Central memory CD8-positive, alpha-beta T cell (primary cell): ENCODE measurements around the gene TMPRSS13.
"Not testable (repeated sequence)": the region's sequence is repeated elsewhere in the genome, so short reads cannot be mapped to it uniquely, and the experiment has no call there.

Experiments used
- ATAC-seq: fragments of 150-1000 bp; cut with Tn5 transposase; replicated peaks from 2 replicates; pipeline ENCODE4 v1.10.0; 2022; ENCODE audit warnings: mild to moderate bottlenecking, moderate FRiP score, moderate number of reproducible peaks; ENCODE audit not compliant: poor library complexity, severe bottlenecking; ENCODE audit errors: extremely low read depth
- DNase-seq, 2 donors: peaks; one replicate each; pipeline ENCODE4 v3.0.0; 2021; ENCODE audit warnings: low spot score in 2 of 2
- H3K27ac Mint-ChIP-seq: one replicate; pipeline ENCODE4 v1.8.0; 2022; ENCODE audit warnings: low read depth, mild to moderate bottlenecking, moderate library complexity, mixed read lengths
- H3K27me3 Mint-ChIP-seq: one replicate; pipeline ENCODE4 v1.8.0; 2022; ENCODE audit warnings: mixed read lengths
- H3K36me3 Mint-ChIP-seq: one replicate; pipeline ENCODE4 v1.8.0; 2022; ENCODE audit warnings: mild to moderate bottlenecking, moderate library complexity, mixed read lengths; ENCODE audit not compliant: insufficient read depth
- H3K4me1 Mint-ChIP-seq: one replicate; pipeline ENCODE4 v1.8.0; 2022; ENCODE audit warnings: mixed read lengths
- H3K4me3 Mint-ChIP-seq: one replicate; pipeline ENCODE4 v1.8.0; 2022; ENCODE audit warnings: mild to moderate bottlenecking, moderate library complexity, mixed read lengths
- H3K9me3 Mint-ChIP-seq: one replicate; pipeline ENCODE4 v1.8.0; 2022; ENCODE audit warnings: mixed read lengths

The TMPRSS13 gene

DNA sequence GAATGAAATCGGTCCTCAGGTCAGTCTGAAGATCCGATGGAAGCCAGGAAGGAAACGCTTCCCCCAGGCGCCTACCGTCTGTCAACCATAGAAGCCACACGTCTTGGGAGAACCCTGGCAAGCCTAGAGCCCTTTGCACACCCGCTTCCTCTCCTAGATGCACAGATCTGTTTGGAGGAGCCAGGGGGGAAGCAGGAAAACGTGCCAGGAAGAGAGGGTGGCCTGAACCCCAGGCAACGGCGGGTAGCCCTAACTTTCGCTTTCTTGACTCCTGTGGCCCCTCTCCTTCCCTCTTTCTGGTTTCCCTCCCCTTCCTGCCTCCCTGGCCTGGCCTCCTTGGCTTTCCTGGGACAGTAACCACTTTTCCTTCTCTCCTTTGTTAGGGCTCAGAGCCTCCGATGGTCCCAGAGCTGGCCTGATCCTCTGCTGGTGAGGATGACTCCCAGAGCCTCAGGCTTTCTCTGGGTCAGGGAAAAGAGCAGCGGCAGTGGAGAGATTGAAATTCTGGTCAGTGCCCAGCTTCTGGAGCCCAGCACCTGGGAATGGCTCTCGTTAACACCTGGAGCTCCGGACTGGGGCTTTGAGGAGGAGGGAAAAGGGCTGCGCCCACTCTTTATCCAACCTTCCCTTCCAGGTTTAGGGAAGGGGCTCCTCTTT is 54.8 kb downstream of the TMPRSS13 start:
- Mint-ChIP-seq H3K4me3 (no peak overlapping the region), H3K36me3 (peaks cover 2% of the 10 kb centered on the region), H3K9me3 (no peaks in the 10 kb centered on the region), H3K27me3 (peaks cover 78% of the 10 kb centered on the region), H3K27ac (no peak overlapping the region), H3K4me1 (peaks cover 23% of the 10 kb centered on the region)
- DNase-seq = no peak
- no peak for ATAC-seq

DNA sequence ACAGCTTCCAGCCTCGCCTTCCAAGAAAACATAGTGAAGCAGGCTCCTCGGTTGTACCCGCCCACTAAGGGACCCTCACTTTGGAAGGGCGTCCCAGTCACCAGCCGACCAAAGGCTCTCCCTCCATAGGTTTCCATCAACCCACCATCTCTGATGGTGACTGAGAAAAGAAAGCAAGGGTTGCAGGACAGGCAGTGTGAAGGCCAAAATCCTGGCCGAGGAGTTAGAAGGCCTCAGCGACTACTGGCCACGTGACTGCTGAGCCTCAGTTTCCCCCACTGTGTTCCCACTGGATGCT is 55.4 kb downstream of the TMPRSS13 start:
- DNase-seq (no peak), ATAC-seq (no peak)
- Mint-ChIP-seq H3K27me3 (peaks cover 73% of the 10 kb centered on the region), H3K4me1 (peaks cover 23% of the 10 kb centered on the region), H3K9me3 (no peaks in the 10 kb centered on the region), H3K4me3 (no peak overlapping the region), H3K27ac (no peak overlapping the region), H3K36me3 (peaks cover 2% of the 10 kb centered on the region)

DNA sequence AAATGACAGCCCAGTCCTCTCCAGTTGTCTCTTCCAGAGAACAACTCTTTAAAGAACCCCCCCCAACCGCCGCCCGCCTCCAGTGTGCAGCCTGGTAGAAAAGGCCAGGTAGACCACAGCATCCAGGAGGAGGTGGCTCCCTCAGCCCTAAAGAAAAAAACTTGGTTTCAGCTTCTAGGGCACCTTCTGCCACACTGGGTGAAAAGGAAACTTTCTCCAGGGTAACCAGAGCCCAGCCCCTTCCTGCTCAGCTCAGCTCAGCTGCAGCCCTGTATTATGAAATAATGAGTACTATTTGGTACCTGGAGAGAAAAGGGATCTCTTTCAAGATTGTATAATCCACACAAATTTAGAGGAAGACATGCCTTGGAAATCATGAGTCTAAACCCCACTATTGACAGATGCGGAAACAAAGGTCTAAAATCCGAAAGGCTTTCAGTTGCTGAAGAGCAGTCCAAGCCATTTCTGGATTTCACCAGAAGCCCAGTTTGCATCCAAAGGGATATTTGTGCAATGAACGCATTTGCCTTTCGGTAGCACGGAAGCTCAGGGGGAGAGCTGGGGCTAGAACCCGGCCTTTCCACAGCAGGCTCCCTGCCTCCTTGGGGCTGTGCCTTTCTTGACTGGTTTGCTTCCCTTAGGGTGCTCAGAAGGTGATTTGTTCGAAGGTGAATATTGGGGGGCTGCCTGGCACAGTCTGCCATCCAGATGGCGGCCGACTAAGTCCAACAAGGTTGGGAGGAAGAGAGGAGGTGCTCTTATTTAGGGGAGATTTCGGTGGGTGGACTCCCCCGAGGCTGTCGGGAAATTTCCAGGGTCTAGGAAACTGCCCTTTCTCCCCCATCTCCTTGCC is 56.0 kb downstream of the TMPRSS13 start:
- DNase-seq = no peak
- ATAC-seq = no peak
- H3K9me3 Mint-ChIP-seq = no peaks in the 10 kb centered on the region
- no peak overlapping the region for H3K27ac Mint-ChIP-seq
- no peak overlapping the region for H3K4me3 Mint-ChIP-seq
- H3K36me3 Mint-ChIP-seq = peaks cover 2% of the 10 kb centered on the region
- H3K4me1 Mint-ChIP-seq = peaks cover 23% of the 10 kb centered on the region
- peaks cover 72% of the 10 kb centered on the region for H3K27me3 Mint-ChIP-seq

DNA sequence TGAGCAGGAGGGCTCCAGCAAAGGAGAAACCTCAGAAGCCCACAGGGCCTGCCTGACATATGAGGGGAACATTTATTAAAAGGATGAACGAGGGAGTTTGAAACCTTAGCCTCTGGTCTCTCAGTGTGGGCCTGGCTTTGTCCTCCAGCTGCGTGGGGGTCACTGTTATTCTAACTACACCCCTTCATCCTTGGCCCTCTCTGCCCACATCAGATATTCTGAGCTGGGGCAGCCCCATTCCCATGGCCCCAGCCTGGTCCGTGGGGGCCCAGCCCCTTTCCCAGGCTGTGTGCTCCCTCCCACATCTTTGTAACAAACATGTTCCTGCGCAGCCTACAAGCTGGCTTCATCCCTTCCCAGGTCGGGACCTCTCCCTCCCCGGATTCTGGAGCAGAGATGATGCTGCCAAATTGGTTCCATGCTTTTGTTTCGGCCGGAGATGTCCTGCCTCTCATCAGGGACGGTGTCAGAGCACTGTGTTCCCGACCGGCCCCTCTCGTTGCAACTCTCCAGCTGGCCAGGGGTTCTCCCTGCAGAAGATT is 56.7 kb downstream of the TMPRSS13 start:
- no peaks in the 10 kb centered on the region for H3K9me3 Mint-ChIP-seq
- H3K27me3 Mint-ChIP-seq = peaks cover 72% of the 10 kb centered on the region
- no peak overlapping the region for H3K27ac Mint-ChIP-seq
- DNase-seq (no peak), ATAC-seq (no peak)
- H3K4me3 Mint-ChIP-seq = no peak overlapping the region
- peaks cover 2% of the 10 kb centered on the region for H3K36me3 Mint-ChIP-seq
- peaks cover 23% of the 10 kb centered on the region for H3K4me1 Mint-ChIP-seq

DNA sequence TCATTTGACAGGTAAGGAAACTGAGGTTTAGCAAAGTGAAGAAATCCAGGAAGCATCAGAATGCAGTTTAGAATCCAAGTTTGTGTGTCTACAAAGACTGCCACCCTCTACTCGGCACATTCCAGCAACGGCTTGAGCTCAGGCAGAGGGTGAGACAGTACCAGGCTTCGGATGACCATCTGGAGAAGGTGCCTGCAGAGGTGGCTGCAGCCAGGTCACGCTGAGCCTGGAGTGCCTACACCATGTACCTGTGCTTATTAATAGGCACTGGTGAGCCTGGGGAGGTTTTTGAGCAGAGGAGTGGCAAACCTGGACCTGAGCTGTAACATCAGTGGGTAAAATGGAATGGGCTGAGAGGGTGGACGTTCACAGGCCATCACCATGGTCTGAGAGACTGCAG is 57.4 kb downstream of the TMPRSS13 start:
- Mint-ChIP-seq H3K4me3 (no peak overlapping the region), H3K27me3 (peaks cover 72% of the 10 kb centered on the region), H3K9me3 (no peaks in the 10 kb centered on the region), H3K4me1 (peaks cover 23% of the 10 kb centered on the region), H3K36me3 (peaks cover 2% of the 10 kb centered on the region), H3K27ac (no peak overlapping the region)
- DNase-seq = no peak
- no peak for ATAC-seq

DNA sequence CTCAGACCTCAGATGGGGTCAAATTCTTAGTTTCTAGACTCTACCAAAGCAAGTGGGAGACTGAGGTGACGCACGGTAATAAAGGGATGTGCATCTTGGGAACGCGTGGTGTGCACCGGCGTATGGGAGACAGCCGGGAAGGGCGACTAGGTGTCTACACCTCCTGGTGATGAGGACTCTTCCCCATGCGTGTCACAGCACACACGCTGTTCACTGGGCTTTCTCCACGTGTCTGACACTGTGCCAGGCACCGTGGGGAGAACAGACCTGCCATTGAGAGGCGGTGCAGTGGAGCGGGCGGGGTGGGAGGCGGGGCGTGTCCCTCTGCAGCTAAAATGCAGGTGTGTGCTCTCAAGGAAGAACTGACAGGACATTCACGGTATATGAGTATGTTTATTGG is 58.0 kb downstream of the TMPRSS13 start:
- H3K27ac Mint-ChIP-seq = no peak overlapping the region
- H3K4me1 Mint-ChIP-seq = peaks cover 21% of the 10 kb centered on the region
- H3K27me3 Mint-ChIP-seq = peaks cover 68% of the 10 kb centered on the region
- ATAC-seq (no peak), DNase-seq (no peak)
- peaks cover 2% of the 10 kb centered on the region for H3K36me3 Mint-ChIP-seq
- H3K9me3 Mint-ChIP-seq = no peaks in the 10 kb centered on the region
- no peak overlapping the region for H3K4me3 Mint-ChIP-seq

DNA sequence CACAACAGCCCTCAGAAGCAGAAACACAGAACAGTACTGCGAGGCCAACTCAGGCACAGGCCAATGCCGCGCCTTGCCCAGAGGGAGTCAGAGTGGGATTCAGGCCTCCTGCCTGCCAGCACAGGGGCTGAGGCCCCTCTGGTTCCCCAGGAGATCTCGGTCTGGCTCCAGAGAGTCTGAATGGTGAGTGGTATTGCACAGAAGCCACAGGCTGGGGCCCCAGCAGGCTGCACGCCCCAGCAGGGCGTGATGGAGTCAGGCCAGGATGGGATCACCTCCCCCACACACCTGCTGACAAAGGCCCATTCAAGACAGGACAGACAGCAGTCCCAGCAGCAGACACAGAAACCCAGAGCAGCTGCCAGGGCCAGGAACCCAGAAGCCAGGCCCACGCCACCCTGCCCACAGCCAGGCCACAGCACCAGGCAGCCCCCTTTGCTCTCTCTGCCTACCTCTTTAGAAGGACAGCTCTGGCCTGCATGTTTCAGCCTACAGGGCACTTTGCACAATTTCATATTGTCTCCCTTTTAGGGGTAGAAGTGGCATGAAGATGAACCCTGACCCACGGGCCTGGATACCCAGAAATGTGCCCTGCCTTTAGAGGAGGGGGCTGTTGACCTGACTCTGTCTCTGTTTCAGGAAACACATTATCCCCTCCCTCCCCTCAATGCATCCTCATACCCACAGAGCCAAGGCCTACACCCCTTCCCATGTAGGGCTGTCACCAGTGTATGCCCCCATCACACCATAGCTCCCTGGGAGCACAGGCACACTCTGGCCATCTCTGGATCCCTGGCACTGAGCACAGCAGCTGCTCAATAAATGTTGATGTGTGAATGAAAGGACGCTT is 58.9 kb downstream of the TMPRSS13 start:
- DNase-seq (no peak), ATAC-seq (no peak)
- no peaks in the 10 kb centered on the region for H3K9me3 Mint-ChIP-seq
- no peak overlapping the region for H3K4me3 Mint-ChIP-seq
- H3K36me3 Mint-ChIP-seq = peaks cover 2% of the 10 kb centered on the region
- no peak overlapping the region for H3K27ac Mint-ChIP-seq
- H3K4me1 Mint-ChIP-seq = peaks cover 16% of the 10 kb centered on the region
- H3K27me3 Mint-ChIP-seq = peaks cover 60% of the 10 kb centered on the region

DNA sequence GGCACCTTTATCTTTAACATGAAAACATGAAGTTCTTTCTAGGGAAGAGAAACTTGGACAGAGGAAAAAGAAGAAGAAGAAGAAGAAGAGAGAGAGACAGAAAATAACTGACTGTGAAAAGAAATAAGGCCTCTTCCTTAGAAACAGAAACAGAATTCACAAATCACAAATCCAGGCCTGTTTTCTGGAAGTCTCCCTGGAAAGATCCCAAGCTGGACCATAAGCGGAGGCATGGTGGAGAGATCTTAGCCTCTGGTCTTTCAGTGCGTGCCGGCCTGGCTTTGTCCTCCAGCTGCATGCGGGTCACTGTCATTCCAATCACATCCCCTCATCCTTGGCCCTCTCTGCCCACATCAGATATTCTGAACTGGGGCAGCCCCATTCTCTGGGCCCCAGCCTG is 59.6 kb downstream of the TMPRSS13 start:
- no peak for ATAC-seq
- Mint-ChIP-seq H3K27me3 (peaks cover 53% of the 10 kb centered on the region), H3K27ac (no peak overlapping the region), H3K4me3 (no peak overlapping the region), H3K36me3 (no peaks in the 10 kb centered on the region), H3K9me3 (no peaks in the 10 kb centered on the region), H3K4me1 (peaks cover 10% of the 10 kb centered on the region)
- DNase-seq = no peak

DNA sequence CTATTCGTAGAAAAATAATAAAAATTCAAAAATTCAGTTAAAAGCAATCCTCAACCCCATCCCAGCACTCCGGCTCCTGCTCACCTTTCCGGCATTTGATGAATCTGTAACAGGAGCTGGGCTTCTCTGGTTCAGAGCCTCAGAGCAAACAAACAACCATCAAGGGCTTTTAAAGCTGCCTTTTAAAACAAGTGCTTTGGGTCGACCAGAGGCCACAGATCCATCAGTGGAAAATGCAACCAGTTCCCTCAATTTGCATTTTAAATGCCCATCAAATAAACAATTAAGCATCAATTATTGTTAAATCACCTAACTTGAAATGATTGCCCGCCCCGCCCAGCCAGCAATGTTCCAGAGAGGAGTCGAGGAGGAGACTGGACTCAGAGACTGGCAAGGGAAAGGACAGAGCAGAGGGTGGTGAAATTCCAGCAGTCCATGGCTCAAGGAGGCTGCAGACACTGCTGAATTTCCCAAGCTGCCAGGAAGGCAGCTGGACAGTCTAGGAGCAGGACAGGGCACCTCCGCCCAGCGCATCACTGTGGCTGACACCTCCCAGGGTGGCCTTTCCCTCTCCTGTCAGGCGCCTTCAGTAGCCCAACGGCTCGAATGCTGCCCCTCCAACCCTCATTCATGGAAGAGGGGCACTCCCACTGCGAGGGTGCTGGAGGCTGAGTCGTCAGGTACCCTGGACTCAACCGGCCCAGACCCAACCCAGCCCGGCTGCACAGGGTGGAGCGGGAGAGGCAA is 60.2 kb downstream of the TMPRSS13 start:
- Mint-ChIP-seq H3K4me3 (no peak overlapping the region), H3K36me3 (no peaks in the 10 kb centered on the region), H3K27ac (no peak overlapping the region), H3K4me1 (peaks cover 5% of the 10 kb centered on the region), H3K9me3 (no peaks in the 10 kb centered on the region), H3K27me3 (peaks cover 47% of the 10 kb centered on the region)
- no peak for ATAC-seq
- DNase-seq = no peak

DNA sequence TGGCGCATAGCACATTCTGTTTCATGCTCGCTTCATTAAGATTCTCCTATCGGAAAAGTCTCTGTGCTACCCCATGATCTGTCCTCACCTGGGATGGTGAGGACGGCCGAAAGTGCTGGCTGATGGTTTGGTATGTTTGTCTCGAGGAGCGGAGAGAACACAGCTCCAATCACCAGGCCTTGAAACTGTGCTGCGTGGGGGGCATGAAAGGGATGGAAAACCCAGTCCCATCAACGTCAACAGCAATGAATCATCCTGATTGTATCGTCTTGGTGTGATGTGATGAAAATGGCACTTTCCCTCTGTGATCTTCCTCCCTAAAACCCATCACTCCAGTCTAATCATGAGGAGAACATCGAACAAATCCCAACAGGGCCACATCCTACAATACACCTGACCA is 61.1 kb downstream of the TMPRSS13 start:
- DNase-seq (no peak), ATAC-seq (no peak)
- H3K4me3 Mint-ChIP-seq = no peak overlapping the region
- H3K27ac Mint-ChIP-seq = no peak overlapping the region
- H3K27me3 Mint-ChIP-seq = peaks cover 43% of the 10 kb centered on the region
- H3K4me1 Mint-ChIP-seq = no peaks in the 10 kb centered on the region
- H3K36me3 Mint-ChIP-seq = no peaks in the 10 kb centered on the region
- no peaks in the 10 kb centered on the region for H3K9me3 Mint-ChIP-seq

DNA sequence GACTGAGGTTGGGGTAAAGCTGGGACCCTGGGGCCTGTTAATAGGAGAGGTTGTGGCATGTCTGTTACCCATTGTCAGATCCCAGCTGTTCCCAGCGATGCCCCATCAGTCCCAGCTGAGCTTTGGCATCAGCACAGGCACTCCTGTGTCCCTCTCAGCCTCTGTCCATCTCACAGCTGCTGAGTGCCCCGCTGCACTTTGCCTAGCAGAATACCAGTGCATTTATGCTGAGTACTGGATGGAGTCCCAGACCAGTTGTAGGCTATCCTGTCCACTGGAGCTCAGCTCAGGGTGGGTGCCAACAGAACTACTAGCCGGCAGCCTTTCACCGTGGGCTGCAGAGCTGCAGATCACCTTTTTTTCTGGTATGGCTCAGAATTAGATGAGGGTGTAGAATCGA is 62.7 kb downstream of the TMPRSS13 start:
- Mint-ChIP-seq H3K4me3 (no peak overlapping the region), H3K27me3 (peaks cover 31% of the 10 kb centered on the region), H3K9me3 (no peaks in the 10 kb centered on the region), H3K27ac (no peak overlapping the region), H3K36me3 (no peaks in the 10 kb centered on the region), H3K4me1 (no peaks in the 10 kb centered on the region)
- ATAC-seq (no peak), DNase-seq (no peak)

DNA sequence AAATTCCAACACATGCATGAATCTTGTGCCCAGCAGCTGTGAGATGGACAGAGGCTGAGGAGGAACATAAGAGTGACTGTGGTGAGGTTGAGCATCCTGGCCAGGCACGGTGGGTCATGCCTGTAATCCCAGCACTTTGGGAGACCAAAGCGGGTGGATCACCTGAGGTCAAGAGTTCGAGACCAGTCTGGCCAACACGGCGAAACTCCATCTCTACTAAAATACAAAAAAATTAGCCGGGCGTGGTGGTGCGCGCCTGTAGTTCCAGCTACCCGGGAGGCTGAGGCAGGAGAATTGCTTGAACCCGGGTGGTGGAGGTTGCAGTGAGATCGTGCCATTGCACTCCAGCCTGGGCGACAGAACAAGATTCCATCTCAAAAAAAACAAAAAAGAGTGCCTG is 63.7 kb downstream of the TMPRSS13 start:
- DNase-seq, ATAC-seq, H3K27ac Mint-ChIP-seq, H3K9me3 Mint-ChIP-seq, H3K4me1 Mint-ChIP-seq, H3K4me3 Mint-ChIP-seq, H3K36me3 Mint-ChIP-seq: not testable (repeated sequence)
- peaks cover 31% of the 10 kb centered on the region for H3K27me3 Mint-ChIP-seq
